Ascending aorta (tissue), 2 donors: ENCODE measurements around the gene SGSM2. TPM values are rescaled to one million over a fixed set of nuclear protein-coding genes. Genes with fewer than 3 reads are reported as not detected.

Experiments used
- DNase-seq, 2 donors: peaks; one replicate each; pipeline ENCODE4 v3.0.0-alpha.2; 2019; ENCODE audit warnings: low spot score in 2 of 2
- H3K27ac ChIP-seq, 2 donors: fragments of 200-600 bp; sonication (generic); one replicate each; pipeline ENCODE4 v1.5.1; 2016 to 2017; ENCODE audit warnings: mild to moderate bottlenecking in 1 of 2
- H3K27me3 ChIP-seq: fragments of 200-600 bp; sonication (generic); one replicate; pipeline ENCODE4 v1.5.1; 2017
- H3K36me3 ChIP-seq, 2 donors: fragments of 200-600 bp; sonication (generic); one replicate each; pipeline ENCODE4 v1.5.1; 2016
- H3K4me1 ChIP-seq, 2 donors: fragments of 200-600 bp; sonication (generic); one replicate each; pipeline ENCODE4 v1.5.1; 2016 to 2017; ENCODE audit warnings: mild to moderate bottlenecking in 1 of 2
- H3K4me3 ChIP-seq, 2 donors: fragments of 200-600 bp; sonication (generic); one replicate each; pipeline ENCODE4 v1.5.1; 2016 to 2017; ENCODE audit warnings: mild to moderate bottlenecking in 1 of 2
- H3K9me3 ChIP-seq, 2 donors: fragments of 200-600 bp; sonication (generic); one replicate each; pipeline ENCODE4 v1.5.1; 2016
- CTCF ChIP-seq, 3 experiments: fragments of 200-600 bp in 2 of 3; fragments of 450-650 bp in 1 of 3; sonication (generic) in 2 of 3; IDR thresholded peaks; one replicate each; pipeline ENCODE4 v1.5.1; 2016 to 2019; ENCODE audit warnings: antibody characterized with exemption in 3 of 3, mild to moderate bottlenecking in 1 of 3, moderate library complexity in 1 of 3
- intact Hi-C: fragments of 100-400 bp; cut with DNase I; formaldehyde crosslinking; loops from one replicate; pipeline ENCODE4 v1.15.1; 2023
- total RNA-seq: library from RNA; depleted of rRNA; stranded (reverse); fragments of >200 nt; gene quantifications from one replicate; pipeline ENCODE4 v1.1.0, GENCODE V29; 2016

Gene SGSM2
- total RNA-seq, 1 donor from 2014 or later: 127 TPM

DNA sequence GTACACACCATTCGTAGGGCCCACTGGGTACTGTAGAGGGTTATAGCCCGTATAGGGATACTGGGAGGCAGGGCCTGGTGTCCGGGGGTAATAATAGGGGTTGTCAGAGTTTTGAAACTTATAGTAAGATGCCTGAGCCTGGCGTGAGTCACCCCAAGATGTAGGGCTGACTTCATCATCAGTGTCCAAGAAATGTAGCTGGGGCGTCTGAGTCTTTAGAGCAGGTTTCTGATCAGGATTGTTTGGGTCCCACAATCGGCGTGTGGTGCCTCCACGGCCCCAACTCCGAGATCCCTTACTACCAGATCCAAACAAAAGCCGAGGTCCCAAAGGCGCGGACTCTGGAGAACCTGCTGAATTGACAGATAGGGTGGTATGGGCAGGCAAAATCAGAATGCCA is 38.2 kb upstream of the SGSM2 start:
- DNase-seq: no peak
- Histone ChIP-seq H3K4me1 (peaks cover 0 to 15% of the 10 kb centered on the region in 2 donors), H3K27ac (no peak overlapping the region), H3K4me3 (no peak overlapping the region), H3K9me3 (no peaks in the 10 kb centered on the region), H3K36me3 (peaks cover 25 to 56% of the 10 kb centered on the region in 2 donors), H3K27me3 (no peaks in the 10 kb centered on the region)
- TF ChIP-seq CTCF (IDR thresholded peaks at IDR 0.05): no peak
- intact Hi-C loops: no loop called here

GRCh38 chr17:2299756-2300155 is 37.5 kb upstream of the SGSM2 start:
- H3K4me3 ChIP-seq: no peak overlapping the region
- peaks cover 21 to 49% of the 10 kb centered on the region in 2 donors for H3K36me3 ChIP-seq
- no peak for DNase-seq
- no peak overlapping the region for H3K27ac ChIP-seq
- no peak for TF ChIP-seq CTCF (IDR thresholded peaks at IDR 0.05)
- intact Hi-C loops: loop anchor here (5.0 kb wide), 2 partner anchors 38 to 93 kb away; partner anchors contain the start of genes SGSM2 and TSR1
- H3K4me1 ChIP-seq: peaks cover 0 to 18% of the 10 kb centered on the region in 2 donors
- no peaks in the 10 kb centered on the region for H3K9me3 ChIP-seq
- no peaks in the 10 kb centered on the region for H3K27me3 ChIP-seq

DNA sequence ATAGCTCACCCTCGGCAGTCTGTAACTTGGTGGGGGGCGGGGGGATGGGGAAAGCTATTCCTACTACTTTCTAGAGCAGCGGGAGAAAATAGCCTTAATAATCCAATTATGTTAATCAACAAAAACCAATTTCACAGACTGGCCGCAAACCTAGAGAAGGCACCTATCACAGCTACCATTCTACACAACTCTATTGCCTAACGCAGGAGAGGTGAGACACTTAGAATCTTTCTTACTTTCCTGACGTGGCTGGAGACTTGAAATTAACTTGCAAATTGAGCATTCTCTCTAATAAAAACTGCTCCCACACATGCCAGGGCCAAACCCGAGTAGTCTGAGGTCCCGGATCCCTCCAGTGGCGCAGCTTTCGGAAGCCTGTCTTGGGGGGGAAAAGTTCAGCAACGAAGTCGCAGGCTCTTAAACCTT is 34.5 kb upstream of the SGSM2 start:
- no peak for TF ChIP-seq CTCF (IDR thresholded peaks at IDR 0.05)
- intact Hi-C loops: loop anchor here (5.0 kb wide), 2 partner anchors 35 to 90 kb away; partner anchors contain the start of genes SGSM2 and TSR1
- no peaks in the 10 kb centered on the region for H3K9me3 ChIP-seq
- peaks cover 0 to 18% of the 10 kb centered on the region in 2 donors for H3K4me1 ChIP-seq
- H3K4me3 ChIP-seq: peak overlapping the region; percentile 83 to 99
- peak overlapping the region; percentile 84 to 87 for H3K27ac ChIP-seq
- peaks cover 10 to 20% of the 10 kb centered on the region in 2 donors for H3K36me3 ChIP-seq
- no peaks in the 10 kb centered on the region for H3K27me3 ChIP-seq
- DNase-seq: no peak

DNA sequence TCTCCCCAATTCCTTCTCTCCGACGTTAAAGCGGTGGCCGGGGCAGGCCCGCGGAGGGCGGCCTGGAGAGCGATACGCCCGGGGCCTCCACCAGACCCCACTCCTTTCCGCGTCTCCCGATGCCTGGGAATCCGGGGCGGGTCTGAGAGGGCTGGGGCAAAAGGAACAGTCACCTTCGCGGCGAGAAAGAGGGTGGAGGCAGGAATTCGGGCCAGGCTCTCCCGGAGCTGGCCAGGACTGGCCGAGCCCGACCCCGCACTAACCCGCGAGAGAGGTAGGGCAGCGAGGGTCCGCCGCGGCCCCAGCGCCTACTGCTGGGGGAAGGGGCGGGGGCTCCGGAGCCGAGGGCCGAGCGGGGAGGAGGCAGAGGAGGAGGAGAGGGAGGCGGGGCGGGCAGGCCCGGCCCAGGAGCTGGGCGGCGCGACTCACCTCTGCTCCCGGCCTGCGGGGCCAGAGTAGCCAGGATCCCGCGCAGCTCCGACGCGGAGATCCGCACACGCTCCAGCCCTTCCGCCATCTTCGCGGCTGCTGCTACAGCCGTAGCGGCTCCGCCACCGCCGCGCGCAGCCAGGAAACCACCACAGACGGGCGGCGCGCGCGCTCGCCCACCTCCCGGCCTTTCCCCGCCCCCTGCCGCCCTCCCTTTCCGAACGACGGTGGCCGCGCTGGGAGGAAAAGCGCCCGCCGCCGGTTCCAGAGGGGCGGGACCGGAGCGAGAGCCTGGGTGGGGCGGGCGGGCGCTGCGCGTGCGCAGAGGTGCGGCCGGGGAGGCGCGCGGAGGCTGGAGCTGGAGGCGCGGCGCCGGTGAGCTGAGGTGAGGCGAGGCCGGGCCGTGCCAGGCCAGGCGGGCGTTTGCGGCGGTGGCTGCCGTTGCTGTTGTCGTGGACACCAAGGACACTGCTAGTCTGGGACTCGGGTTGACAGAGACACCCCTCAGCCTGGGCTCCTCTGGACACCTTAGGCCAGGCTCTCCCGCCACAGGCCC is 33.8 kb upstream of the SGSM2 start, which contains the start of the genes SMG6 and SRR:
Gene SMG6, minus strand, starts transcription at position 582 of the 985 bp plus-strand sequence. Its CDS starts 65 bp downstream, at position 517.
Gene SRR, plus strand, starts transcription at position 747 of the 985 bp plus-strand sequence. CDS start 11,611 bp downstream, outside the sequence.
- DNase-seq: peak; percentile 53 to 95
- Histone ChIP-seq H3K4me3 (peak within 1 kb of the TSS; percentile 83 to 99), H3K36me3 (peaks cover 10 to 18% of the 10 kb centered on the region in 2 donors), H3K9me3 (no peaks in the 10 kb centered on the region), H3K4me1 (peaks cover 0 to 18% of the 10 kb centered on the region in 2 donors), H3K27me3 (no peaks in the 10 kb centered on the region), H3K27ac (peak within 1 kb of the TSS; percentile 84 to 87)
- no peak for TF ChIP-seq CTCF (IDR thresholded peaks at IDR 0.05)
- intact Hi-C loops: loop anchor here (5.0 kb wide), 2 partner anchors 34 to 89 kb away; partner anchors contain the start of genes SGSM2 and TSR1

- H3K9me3 ChIP-seq: no peaks in the 10 kb centered on the region
- H3K36me3 ChIP-seq: peaks cover 2 to 5% of the 10 kb centered on the region in 2 donors
- no peak overlapping the region for H3K27ac ChIP-seq
- TF ChIP-seq CTCF (IDR thresholded peaks at IDR 0.05): no peak
- H3K4me1 ChIP-seq: peaks cover 0 to 21% of the 10 kb centered on the region in 2 donors
- no peak for DNase-seq
- intact Hi-C loops: loop anchor here (5.0 kb wide), 2 partner anchors 32 to 87 kb away; partner anchors contain the start of genes SGSM2 and TSR1
- H3K27me3 ChIP-seq: no peaks in the 10 kb centered on the region
- no peak overlapping the region for H3K4me3 ChIP-seq
Observed at GRCh38 chr17:2304931-2305330, 32.4 kb upstream of the SGSM2 start.
